ENCODE data around the gene LY6G6C. TPM values are rescaled to one million over a fixed set of nuclear protein-coding genes. Genes with fewer than 3 reads are reported as not detected.
A peak's percentile ranks its signal among the peaks of the same experiment; 100 is the strongest.

The LY6G6C gene
- total and polyA plus RNA-seq, 2 donors (not counting 1 experiment from before 2014, with no cell fraction given), result 0.13 TPM; not detected in 1

DNA sequence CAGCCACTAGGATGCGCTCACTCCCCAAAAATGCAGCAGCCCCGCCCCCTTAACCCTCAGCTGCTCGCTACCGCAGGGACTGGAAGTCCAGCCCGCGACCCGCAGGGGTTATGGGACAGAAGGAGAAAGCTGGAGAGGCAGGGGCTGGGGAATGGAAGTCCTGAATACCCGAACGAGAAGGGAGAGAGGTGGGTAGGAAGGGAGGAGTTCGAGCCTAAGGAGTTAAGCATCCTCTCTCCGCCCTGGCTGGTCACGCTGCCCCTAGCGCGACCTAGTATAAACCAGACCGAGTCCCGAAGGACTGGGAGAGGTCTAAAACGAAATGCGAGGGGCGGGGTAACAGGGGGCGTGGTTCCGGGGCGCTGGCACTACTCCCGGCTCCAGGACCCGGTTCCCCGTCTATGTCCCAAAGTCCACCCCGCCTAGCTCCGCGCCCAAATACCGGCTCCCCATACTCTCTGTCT is 8.0 kb upstream of the LY6G6C start:
- peak overlapping the region; percentile 97 for H3K27ac Mint-ChIP-seq
- POLR2A ChIA-PET, result interaction anchor here (1.0 to 2.5 kb wide), 9 partner anchors 10 to 168 kb away, joined by 3 to 28 read pairs (median 9); partner anchors contain the start of genes ABHD16A, EHMT2, HSPA1A and HSPA1L
- peak; percentile 90 for DNase-seq
- WGBS (ENCODE audit: insufficient coverage), result 0% methylated on average over 18 of the region's 29 CpGs
- CTCF ChIA-PET, result interaction anchor here (0.6 to 6.3 kb wide), 26 partner anchors 9 to 169 kb away, joined by 3 to 90 read pairs (median 4); partner anchors contain the start of genes ABHD16A, CLIC1, GPANK1 and HSPA1A
- no peaks in the 10 kb centered on the region for H3K27me3 ChIP-seq (replicated peaks in 1 of 4; ENCODE audit: control extremely low read depth in 1 of 4, control insufficient read depth in 3 of 4, insufficient read depth in 4 of 4, low read length in 3 of 4)
- peak overlapping the region; percentile 78 to 82 for H3K27ac ChIP-seq (ENCODE audit: low read length in 2 of 2)
- intact Hi-C loops (cut with micrococcal nuclease), result loop anchor here (1.0 kb wide), 2 partner anchors 26 to 40 kb away; partner anchors contain the start of gene ABHD16A
- H3K9me3 Mint-ChIP-seq (ENCODE audit: insufficient read depth), result no peaks in the 10 kb centered on the region
- H3K36me3 ChIP-seq (replicated peaks in 1 of 2; ENCODE audit: control extremely low read depth in 1 of 2, control insufficient read depth in 1 of 2, extremely low read depth in 1 of 2, insufficient read depth in 2 of 2, low read length in 1 of 2), result peaks cover 4 to 57% of the 10 kb centered on the region in 2 experiments
- H3K9me3 ChIP-seq (ENCODE audit: control extremely low read depth in 1 of 3, control insufficient read depth in 2 of 3, insufficient read depth in 1 of 3, low read length in 2 of 3), result no peaks in the 10 kb centered on the region
- peaks cover 15% of the 10 kb centered on the region for H4K20me1 ChIP-seq (ENCODE audit: control insufficient read depth, insufficient read depth, low read length, poor library complexity, severe bottlenecking)
- H3K4me2 ChIP-seq (replicated peaks; ENCODE audit: low read depth, low read length, poor library complexity, severe bottlenecking), result peak overlapping the region; percentile 88
- peak; percentile 48 for ATAC-seq (ENCODE audit: low read depth)
- H3K9ac ChIP-seq (ENCODE audit: low read length), result peak overlapping the region; percentile 90
- no peaks in the 10 kb centered on the region for H3K27me3 Mint-ChIP-seq
- peaks cover 38% of the 10 kb centered on the region for H3K79me2 ChIP-seq (ENCODE audit: control insufficient read depth, insufficient read depth, low read length)
- H3K4me1 Mint-ChIP-seq, result peaks cover 72% of the 10 kb centered on the region
- peak overlapping the region; percentile 99 for H3K4me3 Mint-ChIP-seq
- peak overlapping the region; percentile 81 for H2AFZ ChIP-seq (ENCODE audit: insufficient read depth, low read depth, low read length, poor library complexity, severe bottlenecking)
- TF ChIP-seq CTCF (IDR thresholded peaks at IDR 0.05) (peak; percentile 89), EZH2 (IDR thresholded peaks at IDR 0.05; ENCODE audit: borderline replicate concordance, insufficient read depth, low read depth, low read length, poor library complexity, severe bottlenecking) (no peak)
- H3K4me3 ChIP-seq (ENCODE audit: control extremely low read depth in 1 of 5, extremely low read depth in 1 of 5, insufficient read depth in 1 of 5, low read depth in 2 of 5, low read length in 4 of 5), result peak overlapping the region; percentile 67 to 94 (median 85)
- H3K4me1 ChIP-seq (ENCODE audit: control insufficient read depth in 2 of 2, insufficient read depth in 2 of 2, low read length in 2 of 2), result peaks cover 49 to 58% of the 10 kb centered on the region in 2 donors
